CD14-positive monocyte (primary cell): ENCODE measurements around the gene ME2. TPM values are rescaled to one million over a fixed set of nuclear protein-coding genes. Genes with fewer than 3 reads are reported as not detected.
"Not testable (repeated sequence)": the region's sequence is repeated elsewhere in the genome, so short reads cannot be mapped to it uniquely, and the experiment has no call there.

Experiments
- DNase-seq, 3 donors: peaks; one replicate each; pipeline ENCODE4 v3.0.0-alpha.2; 2011 to 2022
- H2AFZ ChIP-seq: 2 replicates; pipeline ENCODE4 v1.6.0; 2012; ENCODE audit warnings: mild to moderate bottlenecking, low read depth, low read length, inconsistent platforms; ENCODE audit not compliant: insufficient read depth, poor library complexity, severe bottlenecking
- H3K27ac ChIP-seq, 2 donors: 1 replicate in 1 of 2; 2 replicates in 1 of 2; pipeline ENCODE4 v1.5.1; 2012 to 2013; ENCODE audit warnings: low read length in 2 of 2, control low read depth in 1 of 2, inconsistent platforms in 1 of 2, low read depth in 1 of 2, mild to moderate bottlenecking in 1 of 2
- H3K27me3 ChIP-seq, 2 donors: one replicate each; pipeline versions ENCODE4 v1.6.0 to v1.6.1; 2011 to 2013; ENCODE audit warnings: low read length in 2 of 2; ENCODE audit not compliant: control insufficient read depth in 2 of 2, insufficient read depth in 2 of 2
- H3K36me3 ChIP-seq, 2 donors: replicated peaks in 1 of 2; 1 replicate in 1 of 2; 2 replicates in 1 of 2; pipeline versions ENCODE4 v1.5.1 to v1.6.1; 2012 to 2013; ENCODE audit warnings: low read length in 2 of 2, control low read depth in 1 of 2, inconsistent platforms in 1 of 2, mild to moderate bottlenecking in 1 of 2; ENCODE audit not compliant: insufficient read depth in 2 of 2, control insufficient read depth in 1 of 2
- H3K4me1 ChIP-seq, 2 donors: 1 replicate in 1 of 2; 2 replicates in 1 of 2; pipeline versions ENCODE4 v1.5.1 to v1.6.1; 2012 to 2013; ENCODE audit warnings: low read length in 2 of 2, control low read depth in 1 of 2, inconsistent platforms in 1 of 2, mild to moderate bottlenecking in 1 of 2, moderate library complexity in 1 of 2; ENCODE audit not compliant: insufficient read depth in 2 of 2, control insufficient read depth in 1 of 2
- H3K4me2 ChIP-seq: replicated peaks from 2 replicates; pipeline ENCODE3; 2012; ENCODE audit warnings: low read length, moderate library complexity, mild to moderate bottlenecking; ENCODE audit not compliant: poor library complexity, severe bottlenecking; ENCODE audit errors: extremely low read depth
- H3K4me3 ChIP-seq, 3 experiments: fragments of 200-600 bp in 1 of 3; sonication (generic) in 1 of 3; replicated peaks in 1 of 3; 1 replicate in 2 of 3; 2 replicates in 1 of 3; pipeline ENCODE4 v1.5.1; 2011 to 2013; ENCODE audit warnings: low read length in 3 of 3, mild to moderate bottlenecking in 3 of 3, control low read depth in 2 of 3, low read depth in 2 of 3, inconsistent platforms in 1 of 3, moderate library complexity in 1 of 3
- H3K79me2 ChIP-seq: 2 replicates; pipeline ENCODE4 v1.6.0; 2012; ENCODE audit warnings: mild to moderate bottlenecking, control low read depth, inconsistent platforms, low read length, moderate library complexity; ENCODE audit not compliant: insufficient read depth
- H3K9ac ChIP-seq: 2 replicates; pipeline ENCODE4 v1.6.0; 2017; ENCODE audit warnings: low read length, mild to moderate bottlenecking; ENCODE audit not compliant: insufficient read depth, poor library complexity, severe bottlenecking
- H3K9me3 ChIP-seq, 2 donors: replicated peaks in 1 of 2; 1 replicate in 1 of 2; 2 replicates in 1 of 2; pipeline versions ENCODE4 v1.5.1 to v1.6.1; 2012 to 2013; ENCODE audit warnings: low read length in 2 of 2, control low read depth in 1 of 2; ENCODE audit not compliant: control insufficient read depth in 1 of 2, insufficient read depth in 1 of 2
- H4K20me1 ChIP-seq: 2 replicates; pipeline ENCODE4 v1.6.0; 2012; ENCODE audit warnings: mild to moderate bottlenecking, low read length, control low read depth, moderate library complexity; ENCODE audit not compliant: insufficient read depth
- H3K27ac Mint-ChIP-seq, 7 donors: one replicate each; pipeline ENCODE4 v1.8.0; 2020; ENCODE audit warnings: mild to moderate bottlenecking in 7 of 7, mixed read lengths in 7 of 7, moderate library complexity in 6 of 7, inconsistent platforms in 2 of 7
- H3K27me3 Mint-ChIP-seq, 3 donors: one replicate each; pipeline ENCODE4 v1.8.0; 2021 to 2022; ENCODE audit warnings: low read depth in 3 of 3, mild to moderate bottlenecking in 3 of 3, mixed read lengths in 3 of 3, moderate library complexity in 3 of 3, inconsistent platforms in 1 of 3
- H3K36me3 Mint-ChIP-seq, 2 donors: one replicate each; pipeline ENCODE4 v1.8.0; 2020; ENCODE audit warnings: mixed read lengths in 2 of 2, inconsistent platforms in 1 of 2, mild to moderate bottlenecking in 1 of 2
- H3K4me1 Mint-ChIP-seq: one replicate; pipeline ENCODE4 v1.8.0; 2020; ENCODE audit warnings: mild to moderate bottlenecking, mixed read lengths
- H3K4me3 Mint-ChIP-seq, 2 donors: one replicate each; pipeline ENCODE4 v1.8.0; 2020; ENCODE audit warnings: mild to moderate bottlenecking in 2 of 2, mixed read lengths in 2 of 2, moderate library complexity in 1 of 2
- H3K9me3 Mint-ChIP-seq, 7 donors: one replicate each; pipeline ENCODE4 v1.8.0; 2020 to 2022; ENCODE audit warnings: mixed read lengths in 7 of 7, mild to moderate bottlenecking in 6 of 7, moderate library complexity in 6 of 7, inconsistent platforms in 2 of 7
- CTCF ChIP-seq: fragments of 200-600 bp; IDR thresholded peaks from one replicate; pipeline ENCODE4 v1.8.0; 2022; ENCODE audit warnings: antibody characterized with exemption, mild to moderate bottlenecking
- WGBS: methylation state at CpG from one replicate; pipeline ENCODE4 v1.1.5; 2013; ENCODE audit warnings: missing lambda C conversion rate; ENCODE audit not compliant: insufficient coverage; 5-methylcytosine and 5-hydroxymethylcytosine counted together
- intact Hi-C, 2 donors: fragments of 100-400 bp; cut with micrococcal nuclease; formaldehyde crosslinking; loops; one replicate each; pipeline versions ENCODE4 v1.15.0 to v1.15.1; 2023
- polyA plus RNA-seq, 3 donors: library from polyadenylated mRNA; depleted of rRNA in 1 of 3; unstranded in 2 of 3; stranded (reverse) in 1 of 3; fragments of 300-500 nt in 2 of 3; fragments of >200 nt in 1 of 3; fragmentation: Illumina TruSeq in 2 of 3; gene quantifications; 1 replicate in 2 of 3; 2 replicates in 1 of 3; pipeline ENCODE4 v1.2.3, GENCODE V29; 2012 to 2021

The ME2 gene
- polyA plus RNA-seq, 3 donors = 48.7 to 93.8 (median 71.7) TPM

GRCh38 chr18:50970006-50970405 lies 91.1 kb downstream of the ME2 start:
- H3K4me1 Mint-ChIP-seq = peaks cover 23% of the 10 kb centered on the region

GRCh38 chr18:50972404-50972803 lies 93.5 kb downstream of the ME2 start:
- H3K4me3 Mint-ChIP-seq, H4K20me1 ChIP-seq, H3K9ac ChIP-seq, H2AFZ ChIP-seq, H3K27me3 ChIP-seq, H3K4me2 ChIP-seq, H3K27me3 Mint-ChIP-seq, H3K27ac ChIP-seq, intact Hi-C loops, H3K4me3 ChIP-seq: not testable (repeated sequence)
- 80% methylated on average over 1 of the region's 5 CpGs for WGBS
- Mint-ChIP-seq H3K36me3 (peaks cover 30 to 31% of the 10 kb centered on the region in 2 donors), H3K9me3 (peaks cover 13 to 20% (median 17%) of the 10 kb centered on the region in 7 donors), H3K27ac (peak overlapping the region in 2 of 7 donors; percentile 48 to 59), H3K4me1 (peaks cover 23% of the 10 kb centered on the region)
- Histone ChIP-seq H3K4me1 (peaks cover 9 to 13% of the 10 kb centered on the region in 2 donors), H3K36me3 (peaks cover 29 to 33% of the 10 kb centered on the region in 2 donors), H3K9me3 (peaks cover 12 to 18% of the 10 kb centered on the region in 2 donors), H3K79me2 (peaks cover 19% of the 10 kb centered on the region)
- peak; percentile 4 to 26 (median 6) for DNase-seq

More at GRCh38 chr18:50970006-50970405, 91.1 kb downstream of the ME2 start:
- DNase-seq = no peak
- Histone ChIP-seq H2AFZ (no peak overlapping the region), H3K79me2 (peaks cover 19% of the 10 kb centered on the region), H3K9ac (no peak overlapping the region), H3K27ac (no peak overlapping the region), H3K27me3 (no peaks in the 10 kb centered on the region), H3K4me2 (no peak overlapping the region), H3K4me3 (no peak overlapping the region), H4K20me1 (no peaks in the 10 kb centered on the region), H3K9me3 (no peaks in the 10 kb centered on the region), H3K4me1 (peaks cover 11 to 15% of the 10 kb centered on the region in 2 donors), H3K36me3 (peaks cover 6 to 9% of the 10 kb centered on the region in 2 donors)
- H3K9me3 Mint-ChIP-seq = peaks cover 0 to 4% (median 0%) of the 10 kb centered on the region in 7 donors
- no peak for TF ChIP-seq CTCF
- no peak overlapping the region for H3K27ac Mint-ChIP-seq
- no peak overlapping the region for H3K4me3 Mint-ChIP-seq
- no peaks in the 10 kb centered on the region for H3K27me3 Mint-ChIP-seq
- WGBS = no CpG with 5 or more reads among the region's 2 CpGs
- intact Hi-C loops = no loop called here
- peaks cover 7 to 8% of the 10 kb centered on the region in 2 donors for H3K36me3 Mint-ChIP-seq
